ENCODE data around the gene TREH.
A peak's percentile ranks its signal among the peaks of the same experiment; 100 is the strongest.
"Not testable (repeated sequence)": the region's sequence is repeated elsewhere in the genome, so short reads cannot be mapped to it uniquely, and the experiment has no call there.

The TREH gene

GRCh38 chr11:118696673-118697226 lies 17.3 kb upstream of the TREH start:
- DNase-seq = no peak

- DNase-seq = no peak
Observed at GRCh38 chr11:118694771-118695170, 15.3 kb upstream of the TREH start.

GRCh38 chr11:118694185-118694584 lies 14.7 kb upstream of the TREH start:
- no peak for DNase-seq

- no peak for DNase-seq
Observed at GRCh38 chr11:118691926-118692830, 12.7 kb upstream of the TREH start.

GRCh38 chr11:118690553-118691304 lies 11.3 kb upstream of the TREH start:
- DNase-seq = no peak

- peak; percentile 93 for DNase-seq
Observed at GRCh38 chr11:118689852-118690552, 10.6 kb upstream of the TREH start.

GRCh38 chr11:118689503-118689851 lies 10.0 kb upstream of the TREH start:
- DNase-seq = no peak

- DNase-seq = no peak
Observed at GRCh38 chr11:118688851-118689502, 9.5 kb upstream of the TREH start.

- not testable (repeated sequence) for DNase-seq
Observed at GRCh38 chr11:118688339-118688738, 8.9 kb upstream of the TREH start.

GRCh38 chr11:118687906-118688305 lies 8.5 kb upstream of the TREH start:
- DNase-seq = no peak

GRCh38 chr11:118684187-118684586 lies 4.7 kb upstream of the TREH start:
- DNase-seq = no peak

- not testable (repeated sequence) for DNase-seq
Observed at GRCh38 chr11:118682939-118683338, 3.5 kb upstream of the TREH start.

GRCh38 chr11:118682372-118682771 lies 2.9 kb upstream of the TREH start:
- DNase-seq = no peak

- DNase-seq = not testable (repeated sequence)
Observed at GRCh38 chr11:118678908-118679307, 542 bp downstream of the TREH start.

- no peak for DNase-seq
Observed at GRCh38 chr11:118677977-118678376, 1.5 kb downstream of the TREH start.

GRCh38 chr11:118674082-118674435 lies 5.4 kb downstream of the TREH start:
- no peak for DNase-seq

GRCh38 chr11:118673361-118674081 lies 5.9 kb downstream of the TREH start:
- no peak for DNase-seq

GRCh38 chr11:118672846-118673245 lies 6.6 kb downstream of the TREH start:
- no peak for DNase-seq

- no peak for DNase-seq
Observed at GRCh38 chr11:118671254-118671653, 8.2 kb downstream of the TREH start.

- no peak for DNase-seq
Observed at GRCh38 chr11:118670063-118670462, 9.4 kb downstream of the TREH start.

GRCh38 chr11:118666371-118666770 lies 13.1 kb downstream of the TREH start:
- DNase-seq = no peak

GRCh38 chr11:118663902-118664301 lies 15.5 kb downstream of the TREH start:
- no peak for DNase-seq

Data from amniotic stem cell (primary cell).